Measurements from ENCODE around the gene DNM2.

The DNM2 gene

GRCh38 chr19:10788146-10788545 is 70.3 kb downstream of the DNM2 start:
- Histone ChIP-seq H3K9me2 (replicated peaks; ENCODE audit: insufficient read depth, low read length) (no peaks in the 10 kb centered on the region), H2AFZ (ENCODE audit: low read length) (no peak overlapping the region), H3K4me3 (ENCODE audit: low read length) (no peak overlapping the region), H3K27ac (ENCODE audit: low read length) (no peak overlapping the region), H3F3A (ENCODE audit: insufficient read depth, low read length) (no peaks in the 10 kb centered on the region), H3K4me1 (ENCODE audit: low read length) (no peaks in the 10 kb centered on the region), H4K20me1 (ENCODE audit: insufficient read depth, low read length) (no peaks in the 10 kb centered on the region), H3K79me2 (ENCODE audit: low read length) (no peaks in the 10 kb centered on the region), H3K36me3 (replicated peaks; ENCODE audit: insufficient read depth, low read length) (peaks cover 7% of the 10 kb centered on the region; the same call in 1 of the 2 replicates), H3K9me3 (replicated peaks; ENCODE audit: insufficient read depth, low read length) (no peaks in the 10 kb centered on the region), H3K4me2 (ENCODE audit: low read depth, low read length) (no peak overlapping the region), H3K27me3 (replicated peaks; ENCODE audit: insufficient read depth, low read length) (no peaks in the 10 kb centered on the region), H3K9ac (ENCODE audit: low read length) (no peak overlapping the region)
- DNase-seq = no peak
- TF ChIP-seq EZH2phosphoT487 (IDR thresholded peaks at IDR 0.05; ENCODE audit: low read length) (no peak), CTCF (IDR thresholded peaks at IDR 0.05; ENCODE audit: low read length) (no peak), EZH2 (optimal IDR thresholded peaks at IDR 0.05; ENCODE audit: low read depth, low read length) (no peak)

DNA sequence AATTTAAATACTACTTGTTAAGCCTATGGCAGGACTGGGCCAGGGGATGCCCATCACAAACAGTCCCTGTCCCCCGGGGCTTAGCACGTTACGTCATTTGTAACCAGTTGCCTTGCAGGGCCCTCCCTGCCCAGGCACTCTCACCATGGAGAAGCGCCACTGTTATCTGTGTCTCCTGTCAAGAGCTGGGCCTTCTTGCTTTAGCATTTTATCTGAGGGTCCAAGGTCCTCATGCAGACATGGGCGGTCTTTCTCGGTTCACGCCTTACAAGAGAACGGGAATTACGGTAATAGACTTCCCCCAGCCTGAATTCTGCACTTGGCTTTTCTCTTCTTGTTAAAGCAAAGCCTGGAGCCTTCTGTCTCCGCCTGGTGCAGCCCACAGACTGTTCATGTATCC is 72.0 kb downstream of the DNM2 start:
- H3K9me3 ChIP-seq (replicated peaks; ENCODE audit: insufficient read depth, low read length) = no peaks in the 10 kb centered on the region
- H3K9ac ChIP-seq (ENCODE audit: low read length) = no peak overlapping the region
- no peaks in the 10 kb centered on the region for H3K79me2 ChIP-seq (ENCODE audit: low read length)
- peaks cover 7% of the 10 kb centered on the region; the same call in 1 of the 2 replicates for H3K36me3 ChIP-seq (replicated peaks; ENCODE audit: insufficient read depth, low read length)
- no peaks in the 10 kb centered on the region for H3K9me2 ChIP-seq (replicated peaks; ENCODE audit: insufficient read depth, low read length)
- DNase-seq = no peak
- H3K4me3 ChIP-seq (ENCODE audit: low read length) = no peak overlapping the region
- H4K20me1 ChIP-seq (ENCODE audit: insufficient read depth, low read length) = no peaks in the 10 kb centered on the region
- no peaks in the 10 kb centered on the region for H3F3A ChIP-seq (ENCODE audit: insufficient read depth, low read length)
- H2AFZ ChIP-seq (ENCODE audit: low read length) = no peak overlapping the region
- no peaks in the 10 kb centered on the region for H3K27me3 ChIP-seq (replicated peaks; ENCODE audit: insufficient read depth, low read length)
- no peak for TF ChIP-seq CTCF (IDR thresholded peaks at IDR 0.05; ENCODE audit: low read length)
- no peak for TF ChIP-seq EZH2 (optimal IDR thresholded peaks at IDR 0.05; ENCODE audit: low read depth, low read length)
- no peak for TF ChIP-seq EZH2phosphoT487 (IDR thresholded peaks at IDR 0.05; ENCODE audit: low read length)
- no peak overlapping the region for H3K27ac ChIP-seq (ENCODE audit: low read length)
- no peak overlapping the region for H3K4me2 ChIP-seq (ENCODE audit: low read depth, low read length)
- H3K4me1 ChIP-seq (ENCODE audit: low read length) = no peaks in the 10 kb centered on the region

- H2AFZ ChIP-seq (ENCODE audit: low read length) = no peak overlapping the region
- no peak overlapping the region for H3K4me3 ChIP-seq (ENCODE audit: low read length)
- no peaks in the 10 kb centered on the region for H4K20me1 ChIP-seq (ENCODE audit: insufficient read depth, low read length)
- H3K9me3 ChIP-seq (replicated peaks; ENCODE audit: insufficient read depth, low read length) = no peaks in the 10 kb centered on the region
- no peaks in the 10 kb centered on the region for H3K79me2 ChIP-seq (ENCODE audit: low read length)
- H3K9me2 ChIP-seq (replicated peaks; ENCODE audit: insufficient read depth, low read length) = no peaks in the 10 kb centered on the region
- H3K36me3 ChIP-seq (replicated peaks; ENCODE audit: insufficient read depth, low read length) = 0 out of 2 replicates have a peak, but pooled peaks cover 3% of the 10 kb centered on the region
- no peaks in the 10 kb centered on the region for H3K4me1 ChIP-seq (ENCODE audit: low read length)
- TF ChIP-seq EZH2phosphoT487 (IDR thresholded peaks at IDR 0.05; ENCODE audit: low read length) (no peak), CTCF (IDR thresholded peaks at IDR 0.05; ENCODE audit: low read length) (no peak), EZH2 (optimal IDR thresholded peaks at IDR 0.05; ENCODE audit: low read depth, low read length) (no peak)
- no peaks in the 10 kb centered on the region for H3K27me3 ChIP-seq (replicated peaks; ENCODE audit: insufficient read depth, low read length)
- no peak overlapping the region for H3K27ac ChIP-seq (ENCODE audit: low read length)
- no peaks in the 10 kb centered on the region for H3F3A ChIP-seq (ENCODE audit: insufficient read depth, low read length)
- DNase-seq = no peak
- H3K9ac ChIP-seq (ENCODE audit: low read length) = no peak overlapping the region
- no peak overlapping the region for H3K4me2 ChIP-seq (ENCODE audit: low read depth, low read length)
These were observed 78.8 kb downstream of the DNM2 start for GRCh38 chr19:10796653-10797052.
